Measurements from ENCODE around the gene UBE2E1. TPM values are rescaled to one million over a fixed set of nuclear protein-coding genes. Genes with fewer than 3 reads are reported as not detected.
A peak's percentile ranks its signal among the peaks of the same experiment; 100 is the strongest.

UBE2E1 gene
- total RNA-seq, 2 experiments from 2014 or later: 54.0 to 54.9 TPM

DNA sequence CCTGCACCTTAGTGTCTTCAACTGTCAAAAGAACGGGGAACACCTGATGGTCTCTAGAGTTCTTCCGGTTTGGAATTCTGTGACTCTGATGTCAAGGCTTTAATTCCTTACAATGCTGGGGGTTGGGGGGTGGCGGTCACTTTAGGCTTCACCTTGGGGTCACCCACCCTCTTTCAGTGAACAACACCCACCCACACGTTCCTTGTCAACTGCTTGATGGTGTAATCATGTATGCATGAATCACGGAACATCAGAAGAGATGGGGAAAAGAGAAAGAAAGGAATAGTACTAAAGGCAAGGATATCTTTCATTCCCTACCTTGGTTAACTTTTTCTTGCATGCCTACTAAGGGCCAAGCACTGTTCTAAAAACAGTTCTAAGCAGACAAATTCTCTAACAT lies 7.3 kb upstream of the UBE2E1 start:
- no peak for ATAC-seq
- ChIA-PET CTCF (no interaction called here), POLR2A (interaction anchor here (0.7 kb wide), 1 partner anchor 65 kb away, joined by 3 read pairs; no protein-coding TSS in a partner anchor)
- H3K27me3 Mint-ChIP-seq (ENCODE audit: low read depth): peaks cover 45% of the 10 kb centered on the region
- peaks cover 14% of the 10 kb centered on the region for H3K4me1 Mint-ChIP-seq (ENCODE audit: low read depth)
- no peaks in the 10 kb centered on the region for H3K36me3 Mint-ChIP-seq (ENCODE audit: low read depth)
- no peak for DNase-seq
- H3K9me3 Mint-ChIP-seq (ENCODE audit: insufficient read depth): no peaks in the 10 kb centered on the region
- H3K27ac Mint-ChIP-seq: no peak overlapping the region
- H3K4me3 Mint-ChIP-seq: no peak overlapping the region

DNA sequence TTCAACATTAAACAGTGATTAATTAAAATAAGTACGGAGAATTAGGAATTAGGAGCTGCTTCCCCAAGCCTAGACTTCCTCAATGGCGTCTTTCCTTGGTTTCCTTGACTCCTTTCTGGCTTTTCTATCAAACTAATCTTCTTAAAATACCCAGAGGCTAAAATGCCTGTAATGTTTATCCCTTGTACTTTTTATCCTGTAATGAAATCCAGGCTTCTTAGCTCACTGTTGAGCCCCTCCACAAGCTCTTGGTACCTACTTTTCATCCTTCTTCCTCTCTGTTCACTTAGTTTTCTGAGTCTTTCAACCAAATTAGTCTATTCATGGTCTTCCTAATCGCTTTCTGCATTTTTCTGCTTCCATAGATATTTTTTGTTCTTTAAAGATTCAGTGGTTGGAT lies 6.9 kb upstream of the UBE2E1 start:
- Mint-ChIP-seq H3K4me3 (no peak overlapping the region), H3K9me3 (ENCODE audit: insufficient read depth) (no peaks in the 10 kb centered on the region), H3K4me1 (ENCODE audit: low read depth) (peaks cover 14% of the 10 kb centered on the region), H3K27ac (no peak overlapping the region), H3K36me3 (ENCODE audit: low read depth) (no peaks in the 10 kb centered on the region), H3K27me3 (ENCODE audit: low read depth) (peaks cover 42% of the 10 kb centered on the region)
- ChIA-PET CTCF (interaction anchor here (1.2 kb wide), 1 partner anchor 22 kb away, joined by 3 read pairs; no protein-coding TSS in a partner anchor), POLR2A (no interaction called here)
- no peak for DNase-seq
- ATAC-seq: no peak

DNA sequence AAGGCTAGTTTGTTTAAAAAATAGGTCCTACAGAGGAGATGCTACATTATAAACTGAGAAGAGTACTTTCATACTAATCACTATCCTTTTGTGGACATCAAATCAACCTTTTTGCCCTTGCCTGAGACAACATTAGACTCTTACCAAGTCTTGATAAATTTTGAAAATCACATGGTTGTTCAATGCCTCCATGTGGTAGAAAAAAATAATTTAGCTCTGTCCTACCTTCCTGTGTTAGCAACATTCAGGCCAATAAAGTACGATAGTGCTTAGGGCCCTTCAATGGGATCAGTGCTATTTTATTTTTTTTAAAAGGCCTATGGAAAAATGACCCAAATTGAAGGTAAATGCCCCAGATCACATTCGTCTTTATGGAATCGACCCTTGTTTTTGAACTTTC lies 5.0 kb upstream of the UBE2E1 start:
- H3K27ac Mint-ChIP-seq: no peak overlapping the region
- H3K4me3 Mint-ChIP-seq: no peak overlapping the region
- H3K27me3 Mint-ChIP-seq (ENCODE audit: low read depth): peaks cover 48% of the 10 kb centered on the region
- ATAC-seq (no peak), DNase-seq (no peak)
- H3K9me3 Mint-ChIP-seq (ENCODE audit: insufficient read depth): no peaks in the 10 kb centered on the region
- H3K4me1 Mint-ChIP-seq (ENCODE audit: low read depth): peaks cover 18% of the 10 kb centered on the region
- CTCF ChIA-PET: no interaction called here
- H3K36me3 Mint-ChIP-seq (ENCODE audit: low read depth): no peaks in the 10 kb centered on the region
- POLR2A ChIA-PET: no interaction called here

DNA sequence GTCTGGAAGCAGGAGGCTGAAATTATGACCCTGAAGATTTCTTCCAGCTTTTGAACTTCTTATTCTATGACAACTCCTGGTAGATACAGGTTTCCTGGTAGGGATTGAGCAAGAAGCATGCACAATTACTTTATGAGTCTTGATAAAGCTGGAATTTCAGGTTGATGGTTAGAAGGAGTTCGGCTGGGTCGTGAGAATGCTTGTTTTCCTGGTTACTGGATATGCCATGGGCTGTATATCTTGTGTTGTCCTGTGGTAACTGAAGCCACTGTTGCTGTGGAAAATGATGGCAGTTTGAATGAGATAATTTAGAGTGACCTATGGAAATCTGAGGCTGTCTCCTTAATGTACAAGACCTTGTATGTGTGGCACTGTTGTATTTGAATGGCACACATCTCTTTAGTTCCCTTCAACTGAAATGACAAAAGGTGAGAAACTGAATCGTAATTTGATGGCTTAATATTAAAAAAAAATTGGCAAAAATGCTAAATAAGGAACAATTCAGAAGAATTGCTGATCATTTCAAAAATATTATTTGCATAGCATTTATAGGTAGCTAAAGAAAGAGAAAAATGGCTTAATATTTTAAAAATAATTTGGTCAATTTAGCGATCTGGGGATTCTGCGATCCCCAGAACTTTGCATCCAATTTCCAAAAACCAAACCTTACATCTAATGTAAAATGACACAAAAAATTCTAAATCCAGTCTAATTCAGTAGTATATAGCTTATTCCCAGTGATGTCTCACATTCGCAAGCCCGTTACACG lies 1.1 kb upstream of the UBE2E1 start:
- Mint-ChIP-seq H3K36me3 (ENCODE audit: low read depth) (peaks cover 25% of the 10 kb centered on the region), H3K27ac (no peak overlapping the region), H3K4me1 (ENCODE audit: low read depth) (peaks cover 31% of the 10 kb centered on the region), H3K27me3 (ENCODE audit: low read depth) (peaks cover 25% of the 10 kb centered on the region), H3K4me3 (no peak overlapping the region), H3K9me3 (ENCODE audit: insufficient read depth) (no peaks in the 10 kb centered on the region)
- ChIA-PET CTCF (no interaction called here), POLR2A (no interaction called here)
- ATAC-seq (no peak), DNase-seq (no peak)

DNA sequence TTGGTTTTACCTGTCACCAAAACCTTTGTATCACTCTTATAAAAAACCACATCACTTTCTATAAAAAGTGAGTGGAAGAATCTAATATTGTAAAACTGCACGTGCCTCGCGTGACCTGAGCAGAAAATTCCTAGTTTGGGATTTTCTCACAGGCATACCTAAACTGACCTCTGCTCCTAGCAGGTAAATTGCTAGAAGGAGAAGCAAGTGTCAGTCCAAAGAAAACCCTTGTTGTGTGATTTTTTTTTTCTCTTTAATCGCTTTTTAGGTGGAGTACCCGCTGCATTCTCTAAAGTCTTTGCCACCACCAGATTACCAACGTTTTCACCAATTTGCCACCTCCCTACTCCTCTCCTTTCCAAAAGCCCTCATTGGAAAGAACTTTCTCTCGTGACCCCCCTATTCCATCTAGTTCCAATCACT lies 534 bp upstream of the UBE2E1 start:
- Mint-ChIP-seq H3K27ac (peak overlapping the region; percentile 94), H3K9me3 (ENCODE audit: insufficient read depth) (no peaks in the 10 kb centered on the region), H3K36me3 (ENCODE audit: low read depth) (peaks cover 29% of the 10 kb centered on the region), H3K4me3 (peak overlapping the region; percentile 92), H3K27me3 (ENCODE audit: low read depth) (peaks cover 22% of the 10 kb centered on the region), H3K4me1 (ENCODE audit: low read depth) (peaks cover 37% of the 10 kb centered on the region)
- DNase-seq (no peak), ATAC-seq (no peak)
- POLR2A ChIA-PET: no interaction called here
- CTCF ChIA-PET: no interaction called here

DNA sequence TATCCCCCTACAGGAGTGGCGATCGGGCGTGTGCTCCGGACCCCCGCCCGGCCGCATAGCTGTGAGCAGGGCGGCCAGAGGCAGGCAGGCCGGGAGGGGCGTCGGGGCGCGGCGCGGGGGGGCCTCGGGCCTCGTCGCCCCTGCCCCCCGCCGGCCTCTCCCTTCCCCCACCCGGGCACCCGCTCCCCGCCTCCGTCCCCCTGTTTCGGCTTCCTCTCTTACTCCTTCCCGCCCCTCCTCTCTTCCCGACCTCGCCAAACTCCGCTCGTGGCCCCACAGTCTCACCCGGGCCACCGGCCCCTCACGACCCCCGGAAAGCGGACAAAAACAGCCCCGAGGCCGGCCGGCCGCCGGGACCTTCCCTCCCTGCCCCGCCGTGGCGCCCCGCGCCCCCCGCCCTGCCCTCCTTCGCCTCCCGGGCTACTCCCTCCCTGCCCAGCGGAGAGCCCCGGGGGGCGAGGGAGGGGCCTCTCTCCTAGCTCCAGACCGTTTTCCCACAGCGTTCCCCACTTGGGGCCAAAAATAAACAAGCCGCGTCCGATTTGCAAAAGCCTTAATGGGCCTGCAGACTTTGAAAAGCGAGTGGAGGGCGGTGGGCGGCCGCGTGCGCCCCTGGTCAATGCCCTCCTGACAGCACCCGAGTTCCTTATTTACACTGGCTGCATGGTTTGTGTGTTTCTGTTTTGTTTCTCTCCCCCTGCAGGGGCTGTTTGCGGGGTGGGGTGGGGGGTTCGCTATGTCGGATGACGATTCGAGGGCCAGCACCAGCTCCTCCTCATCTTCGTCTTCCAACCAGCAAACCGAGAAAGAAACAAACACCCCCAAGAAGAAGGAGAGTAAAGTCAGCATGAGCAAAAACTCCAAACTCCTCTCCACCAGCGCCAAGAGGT lies 1.0 kb downstream of the UBE2E1 start:
- Mint-ChIP-seq H3K4me1 (ENCODE audit: low read depth) (peaks cover 45% of the 10 kb centered on the region), H3K27me3 (ENCODE audit: low read depth) (peaks cover 17% of the 10 kb centered on the region), H3K27ac (peak overlapping the region; percentile 88), H3K36me3 (ENCODE audit: low read depth) (peaks cover 33% of the 10 kb centered on the region), H3K4me3 (peak overlapping the region; percentile 91), H3K9me3 (ENCODE audit: insufficient read depth) (no peaks in the 10 kb centered on the region)
- ChIA-PET POLR2A (interaction anchor here (7.4 kb wide), 1 partner anchor 110 kb away, joined by 60 read pairs; the partner anchor contains the start of genes NKIRAS1 and RPL15), CTCF (no interaction called here)
- DNase-seq (peak; percentile 24), ATAC-seq (peak; percentile 7)

DNA sequence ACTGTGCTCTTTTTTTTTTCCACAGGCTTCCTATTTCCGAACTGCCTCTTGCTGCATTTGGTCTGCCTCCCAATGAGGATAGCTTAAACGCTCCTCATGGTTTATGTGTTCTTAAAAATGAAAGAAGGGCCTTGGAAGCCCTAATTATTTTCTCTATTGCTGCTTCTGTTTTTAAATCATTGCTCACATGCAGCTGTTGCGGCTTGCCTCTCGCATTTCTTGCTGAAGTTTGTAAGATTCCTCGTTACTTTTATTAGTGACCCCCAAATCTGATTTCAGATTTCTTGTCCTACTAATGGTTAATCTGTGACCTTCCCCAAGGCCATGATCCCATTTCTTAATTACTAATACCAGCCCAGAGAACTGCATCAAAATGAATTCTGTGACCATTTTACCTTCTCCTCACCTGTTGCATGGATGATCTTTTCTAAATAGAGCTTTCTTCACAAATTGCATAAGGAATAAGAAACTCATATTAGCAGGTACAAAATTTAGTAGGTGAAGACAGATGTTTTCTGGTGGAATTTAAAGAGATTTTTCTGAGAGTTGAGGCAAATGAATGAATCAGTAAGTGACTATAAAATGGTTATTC lies 1.8 kb downstream of the UBE2E1 start:
- Mint-ChIP-seq H3K9me3 (ENCODE audit: insufficient read depth) (no peaks in the 10 kb centered on the region), H3K27ac (peak overlapping the region; percentile 88), H3K27me3 (ENCODE audit: low read depth) (peaks cover 17% of the 10 kb centered on the region), H3K4me3 (peak overlapping the region; percentile 91), H3K4me1 (ENCODE audit: low read depth) (peaks cover 52% of the 10 kb centered on the region), H3K36me3 (ENCODE audit: low read depth) (peaks cover 40% of the 10 kb centered on the region)
- CTCF ChIA-PET: no interaction called here
- POLR2A ChIA-PET: interaction anchor here (7.4 kb wide), 1 partner anchor 110 kb away, joined by 60 read pairs; the partner anchor contains the start of genes NKIRAS1 and RPL15
- ATAC-seq (no peak), DNase-seq (no peak)

DNA sequence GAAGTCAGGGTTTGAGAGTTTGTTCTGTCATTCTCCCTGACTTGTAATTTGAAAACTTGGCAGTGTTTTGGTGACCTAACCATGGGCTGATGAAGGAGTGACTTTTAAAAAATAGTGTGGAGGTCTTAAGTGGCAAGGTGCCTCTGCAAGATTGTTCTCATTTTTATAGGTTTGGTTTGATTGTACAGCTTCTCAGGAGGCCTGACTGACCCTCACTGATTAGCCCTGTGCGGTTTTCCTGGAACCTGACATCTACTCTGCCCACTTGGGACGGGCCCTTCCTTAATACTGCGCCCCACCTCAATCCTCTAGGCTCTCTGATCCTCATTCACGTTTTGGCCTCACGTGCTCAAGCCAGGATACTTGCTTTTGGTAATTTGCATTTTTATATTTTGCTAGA lies 2.8 kb downstream of the UBE2E1 start:
- Mint-ChIP-seq H3K27ac (no peak overlapping the region), H3K4me1 (ENCODE audit: low read depth) (peaks cover 55% of the 10 kb centered on the region), H3K27me3 (ENCODE audit: low read depth) (peaks cover 12% of the 10 kb centered on the region), H3K9me3 (ENCODE audit: insufficient read depth) (no peaks in the 10 kb centered on the region), H3K4me3 (peak overlapping the region; percentile 2), H3K36me3 (ENCODE audit: low read depth) (peaks cover 46% of the 10 kb centered on the region)
- no peak for DNase-seq
- ChIA-PET POLR2A (interaction anchor here (7.4 kb wide), 1 partner anchor 109 kb away, joined by 60 read pairs; the partner anchor contains the start of genes NKIRAS1 and RPL15), CTCF (no interaction called here)
- no peak for ATAC-seq

DNA sequence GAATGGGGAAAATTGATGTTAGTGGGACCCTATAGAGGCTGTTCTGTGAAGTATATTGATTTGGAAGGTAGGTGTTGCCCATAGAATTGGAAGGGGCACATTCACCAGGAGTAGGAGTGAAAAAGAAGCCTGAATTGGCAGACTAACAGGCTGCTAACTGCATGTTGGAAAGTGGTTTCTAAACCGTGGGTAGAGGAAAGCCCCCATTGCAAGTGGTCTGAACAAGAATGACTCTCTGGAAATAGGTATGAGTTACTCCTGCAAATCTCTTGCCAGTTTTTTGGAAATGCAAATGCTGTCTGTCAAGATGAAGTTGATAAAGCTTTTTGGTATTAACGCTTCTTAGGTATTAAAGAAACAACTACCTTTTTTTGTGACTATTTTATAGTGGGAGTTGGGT lies 3.5 kb downstream of the UBE2E1 start:
- ChIA-PET POLR2A (interaction anchor here (7.4 kb wide), 1 partner anchor 108 kb away, joined by 60 read pairs; the partner anchor contains the start of genes NKIRAS1 and RPL15), CTCF (no interaction called here)
- ATAC-seq: no peak
- peaks cover 10% of the 10 kb centered on the region for H3K27me3 Mint-ChIP-seq (ENCODE audit: low read depth)
- peaks cover 47% of the 10 kb centered on the region for H3K36me3 Mint-ChIP-seq (ENCODE audit: low read depth)
- H3K4me1 Mint-ChIP-seq (ENCODE audit: low read depth): peaks cover 55% of the 10 kb centered on the region
- peak overlapping the region; percentile 87 for H3K4me3 Mint-ChIP-seq
- DNase-seq: no peak
- H3K9me3 Mint-ChIP-seq (ENCODE audit: insufficient read depth): no peaks in the 10 kb centered on the region
- peak overlapping the region; percentile 23 for H3K27ac Mint-ChIP-seq

DNA sequence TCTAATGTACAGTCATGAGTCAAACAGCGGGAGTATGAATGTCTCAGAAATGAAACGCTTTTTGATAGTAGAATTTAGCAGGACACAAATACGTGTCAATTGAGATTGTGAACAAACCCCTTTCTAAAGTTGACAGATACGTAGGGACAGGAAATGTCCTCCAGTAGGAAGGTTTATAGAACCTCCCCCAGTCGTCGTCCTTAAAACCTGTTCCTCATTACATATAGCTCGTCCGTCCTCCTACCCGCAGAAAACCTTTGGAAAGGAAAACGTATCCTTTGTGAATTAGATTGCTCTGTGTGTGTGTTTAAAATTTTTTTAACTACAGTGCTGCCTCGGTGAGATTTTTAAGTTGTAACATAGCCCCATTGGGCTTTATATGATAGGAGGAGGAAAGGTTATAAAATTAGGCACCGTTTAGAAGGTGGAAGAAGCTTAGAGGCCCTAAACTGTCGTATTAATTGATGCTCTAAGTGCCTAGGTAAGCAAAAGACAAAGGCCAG lies 4.1 kb downstream of the UBE2E1 start:
- DNase-seq: no peak
- H3K36me3 Mint-ChIP-seq (ENCODE audit: low read depth): peaks cover 48% of the 10 kb centered on the region
- H3K4me1 Mint-ChIP-seq (ENCODE audit: low read depth): peaks cover 55% of the 10 kb centered on the region
- H3K4me3 Mint-ChIP-seq: peak overlapping the region; percentile 87
- ChIA-PET POLR2A (interaction anchor here (0.6 to 7.4 kb wide), 2 partner anchors 107 to 237 kb away, joined by 4 to 60 read pairs; partner anchors contain the start of genes NKIRAS1 and RPL15), CTCF (no interaction called here)
- H3K27ac Mint-ChIP-seq: peak overlapping the region; percentile 94
- H3K27me3 Mint-ChIP-seq (ENCODE audit: low read depth): peaks cover 6% of the 10 kb centered on the region
- H3K9me3 Mint-ChIP-seq (ENCODE audit: insufficient read depth): no peaks in the 10 kb centered on the region
- no peak for ATAC-seq

DNA sequence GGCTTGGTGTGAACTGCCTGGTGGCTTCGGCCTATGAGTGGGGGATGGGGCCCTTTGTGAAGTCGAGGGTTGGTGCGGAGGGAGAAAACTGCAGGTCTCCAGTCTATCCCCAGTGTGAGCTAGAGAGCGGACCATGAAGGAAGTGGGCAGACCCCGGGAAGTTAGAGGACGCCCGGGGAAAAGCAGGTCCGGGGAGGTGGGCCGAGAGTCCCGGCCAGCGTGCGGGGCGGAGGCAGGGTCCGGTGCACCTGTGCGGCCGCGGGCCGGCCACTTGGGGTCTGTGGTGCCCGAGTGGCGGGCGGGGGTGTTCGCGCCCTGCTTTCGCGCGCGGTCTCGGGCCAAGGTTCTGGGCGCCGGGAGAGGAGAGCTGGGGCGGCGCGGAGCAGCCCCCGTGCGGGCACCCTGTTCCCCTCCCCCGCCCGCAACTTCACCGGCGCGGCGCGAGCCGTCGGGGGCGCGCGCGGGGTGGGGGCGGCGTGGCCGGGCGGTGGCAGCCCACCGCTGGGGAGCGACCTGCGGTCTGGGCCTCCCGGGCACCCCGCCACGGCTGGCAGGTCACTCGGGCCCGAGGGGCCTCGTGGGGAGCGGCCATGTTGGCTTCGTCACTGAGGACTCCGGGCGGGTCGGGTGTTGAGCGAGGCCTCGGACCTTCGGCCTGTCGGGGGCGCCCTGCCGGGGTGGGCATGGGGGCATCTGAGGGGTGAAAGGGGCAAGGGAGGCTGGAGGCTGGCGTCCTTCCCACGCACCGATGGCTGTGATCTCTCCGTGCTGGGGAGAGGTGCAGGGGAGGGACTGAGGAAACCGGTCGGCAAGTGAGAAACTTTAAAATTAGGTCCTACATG lies 4.8 kb downstream of the UBE2E1 start:
- H3K36me3 Mint-ChIP-seq (ENCODE audit: low read depth): peaks cover 52% of the 10 kb centered on the region
- H3K4me3 Mint-ChIP-seq: peak overlapping the region; percentile 91
- H3K27ac Mint-ChIP-seq: peak overlapping the region; percentile 96
- CTCF ChIA-PET: interaction anchor here (1.0 kb wide), 1 partner anchor 487 kb away, joined by 3 read pairs; no protein-coding TSS in a partner anchor
- POLR2A ChIA-PET: interaction anchor here (0.6 to 7.4 kb wide), 2 partner anchors 106 to 237 kb away, joined by 4 to 60 read pairs; partner anchors contain the start of genes NKIRAS1 and RPL15
- ATAC-seq: peak; percentile 55
- no peaks in the 10 kb centered on the region for H3K27me3 Mint-ChIP-seq (ENCODE audit: low read depth)
- peak; percentile 55 for DNase-seq
- peaks cover 55% of the 10 kb centered on the region for H3K4me1 Mint-ChIP-seq (ENCODE audit: low read depth)
- H3K9me3 Mint-ChIP-seq (ENCODE audit: insufficient read depth): no peaks in the 10 kb centered on the region
